Measurements from ENCODE around the gene ZNF213.

The ZNF213 gene

DNA sequence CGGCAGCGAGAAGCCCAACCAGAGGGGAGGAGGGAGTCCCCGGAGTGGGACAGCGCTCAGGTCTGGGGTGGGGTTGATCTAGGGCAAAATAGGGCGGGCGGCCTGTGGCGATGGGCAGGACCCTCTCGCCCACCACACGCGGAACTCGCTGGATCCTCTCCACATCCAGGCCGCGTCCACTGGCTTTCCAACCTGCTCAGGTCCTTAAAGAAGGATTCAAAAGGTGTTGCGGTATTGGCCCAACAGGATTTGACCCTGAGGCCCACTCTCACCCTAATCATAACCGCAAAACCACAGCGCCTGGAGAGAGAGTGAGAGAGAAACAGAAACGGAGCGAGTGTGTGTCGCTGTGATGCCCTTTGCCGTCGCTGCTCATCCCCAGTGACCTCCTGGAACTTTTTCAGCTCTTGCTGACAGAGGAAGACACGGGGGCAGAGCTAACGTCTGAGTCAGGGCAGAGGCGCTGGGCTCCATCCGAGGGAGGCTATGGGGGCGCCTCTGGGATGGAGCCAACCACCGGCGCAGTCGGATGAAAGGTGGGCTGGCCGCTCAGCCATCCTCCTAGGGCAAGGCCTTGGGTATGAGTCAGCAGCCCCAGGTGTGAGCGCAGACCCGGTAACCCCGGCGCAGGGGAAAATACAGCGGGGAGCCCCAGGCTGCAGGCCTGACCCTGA, 36.5 kb downstream of the ZNF213 start:
- no peaks in the 10 kb centered on the region for H3K79me1 ChIP-seq (replicated peaks; ENCODE audit: low read length, poor library complexity, severe bottlenecking)
- no peak overlapping the region for H3K27ac ChIP-seq (ENCODE audit: low read length, poor library complexity, severe bottlenecking)
- no peak overlapping the region for H3K9ac ChIP-seq (ENCODE audit: low read length)
- no peak overlapping the region for H3K14ac ChIP-seq (ENCODE audit: low read length in 2 of 2)
- no peak overlapping the region for H4K91ac ChIP-seq (ENCODE audit: low read length)
- H3K4ac ChIP-seq (ENCODE audit: low read depth in 1 of 2, low read length in 2 of 2), result no peak overlapping the region
- H3K9me3 ChIP-seq (ENCODE audit: control insufficient read depth, low read length), result no peaks in the 10 kb centered on the region
- no peak overlapping the region for H2BK5ac ChIP-seq (ENCODE audit: low read depth, low read length, poor library complexity, severe bottlenecking)
- H4K8ac ChIP-seq (ENCODE audit: low read length), result no peak overlapping the region
- no peaks in the 10 kb centered on the region for H3K36me3 ChIP-seq (ENCODE audit: control insufficient read depth in 1 of 2, insufficient read depth in 2 of 2, low read depth in 1 of 2, low read length in 2 of 2)
- peaks cover 82 to 88% of the 10 kb centered on the region in 2 experiments for H3K27me3 ChIP-seq (ENCODE audit: control insufficient read depth in 1 of 2, insufficient read depth in 1 of 2, low read length in 2 of 2)
- H3K23ac ChIP-seq (ENCODE audit: low read length in 2 of 2), result no peak overlapping the region
- no peak overlapping the region for H3K18ac ChIP-seq (ENCODE audit: low read depth in 1 of 2, low read length in 2 of 2)
- no peak overlapping the region for H2BK12ac ChIP-seq (ENCODE audit: low read length in 2 of 2)
- H2BK120ac ChIP-seq (ENCODE audit: low read depth, low read length), result no peak overlapping the region
- DNase-seq, result peak; percentile 29
- WGBS, result 5% methylated on average over 32 of the region's 35 CpGs
- H2AFZ ChIP-seq (ENCODE audit: low read depth, low read length), result no peak overlapping the region
- no peak overlapping the region for H3K4me2 ChIP-seq (ENCODE audit: low read length, poor library complexity, severe bottlenecking)
- H2BK15ac ChIP-seq (ENCODE audit: low read depth, poor library complexity, severe bottlenecking), result no peak overlapping the region
- no peak overlapping the region for H2AK5ac ChIP-seq (ENCODE audit: low read length, severe bottlenecking)
- peak overlapping the region in 1 of 2 experiments; percentile 41 for H3K4me3 ChIP-seq (ENCODE audit: insufficient read depth in 1 of 2, low read depth in 1 of 2, low read length in 2 of 2)
- H3K4me1 ChIP-seq (ENCODE audit: control insufficient read depth, insufficient read depth, low read depth, low read length), result peaks cover 32% of the 10 kb centered on the region

GRCh38 chr16:3171855-3172593, 37.2 kb downstream of the ZNF213 start:
- H3K36me3 ChIP-seq (ENCODE audit: control insufficient read depth in 1 of 2, insufficient read depth in 2 of 2, low read depth in 1 of 2, low read length in 2 of 2), result no peaks in the 10 kb centered on the region
- H3K79me1 ChIP-seq (replicated peaks; ENCODE audit: low read length, poor library complexity, severe bottlenecking), result no peaks in the 10 kb centered on the region
- H3K27ac ChIP-seq (ENCODE audit: low read length, poor library complexity, severe bottlenecking), result no peak overlapping the region
- H3K4me1 ChIP-seq (ENCODE audit: control insufficient read depth, insufficient read depth, low read depth, low read length), result peaks cover 32% of the 10 kb centered on the region
- no peak overlapping the region for H4K8ac ChIP-seq (ENCODE audit: low read length)
- H2BK15ac ChIP-seq (ENCODE audit: low read depth, poor library complexity, severe bottlenecking), result no peak overlapping the region
- DNase-seq, result peak; percentile 45
- no peak overlapping the region for H4K91ac ChIP-seq (ENCODE audit: low read length)
- no peak overlapping the region for H2BK12ac ChIP-seq (ENCODE audit: low read length in 2 of 2)
- H3K18ac ChIP-seq (ENCODE audit: low read depth in 1 of 2, low read length in 2 of 2), result no peak overlapping the region
- no peak overlapping the region for H3K4me3 ChIP-seq (ENCODE audit: insufficient read depth in 1 of 2, low read depth in 1 of 2, low read length in 2 of 2)
- H2AFZ ChIP-seq (ENCODE audit: low read depth, low read length), result no peak overlapping the region
- no peak overlapping the region for H3K4ac ChIP-seq (ENCODE audit: low read depth in 1 of 2, low read length in 2 of 2)
- H3K23ac ChIP-seq (ENCODE audit: low read length in 2 of 2), result no peak overlapping the region
- H3K27me3 ChIP-seq (ENCODE audit: control insufficient read depth in 1 of 2, insufficient read depth in 1 of 2, low read length in 2 of 2), result peaks cover 76 to 89% of the 10 kb centered on the region in 2 experiments
- WGBS, result under 1% methylated on average over 33 of the region's 41 CpGs
- H2BK120ac ChIP-seq (ENCODE audit: low read depth, low read length), result no peak overlapping the region
- H3K14ac ChIP-seq (ENCODE audit: low read length in 2 of 2), result peak overlapping the region in 1 of 2 experiments; percentile 26
- H3K9me3 ChIP-seq (ENCODE audit: control insufficient read depth, low read length), result no peaks in the 10 kb centered on the region
- no peak overlapping the region for H2AK5ac ChIP-seq (ENCODE audit: low read length, severe bottlenecking)
- no peak overlapping the region for H3K4me2 ChIP-seq (ENCODE audit: low read length, poor library complexity, severe bottlenecking)
- no peak overlapping the region for H2BK5ac ChIP-seq (ENCODE audit: low read depth, low read length, poor library complexity, severe bottlenecking)
- H3K9ac ChIP-seq (ENCODE audit: low read length), result no peak overlapping the region

DNA sequence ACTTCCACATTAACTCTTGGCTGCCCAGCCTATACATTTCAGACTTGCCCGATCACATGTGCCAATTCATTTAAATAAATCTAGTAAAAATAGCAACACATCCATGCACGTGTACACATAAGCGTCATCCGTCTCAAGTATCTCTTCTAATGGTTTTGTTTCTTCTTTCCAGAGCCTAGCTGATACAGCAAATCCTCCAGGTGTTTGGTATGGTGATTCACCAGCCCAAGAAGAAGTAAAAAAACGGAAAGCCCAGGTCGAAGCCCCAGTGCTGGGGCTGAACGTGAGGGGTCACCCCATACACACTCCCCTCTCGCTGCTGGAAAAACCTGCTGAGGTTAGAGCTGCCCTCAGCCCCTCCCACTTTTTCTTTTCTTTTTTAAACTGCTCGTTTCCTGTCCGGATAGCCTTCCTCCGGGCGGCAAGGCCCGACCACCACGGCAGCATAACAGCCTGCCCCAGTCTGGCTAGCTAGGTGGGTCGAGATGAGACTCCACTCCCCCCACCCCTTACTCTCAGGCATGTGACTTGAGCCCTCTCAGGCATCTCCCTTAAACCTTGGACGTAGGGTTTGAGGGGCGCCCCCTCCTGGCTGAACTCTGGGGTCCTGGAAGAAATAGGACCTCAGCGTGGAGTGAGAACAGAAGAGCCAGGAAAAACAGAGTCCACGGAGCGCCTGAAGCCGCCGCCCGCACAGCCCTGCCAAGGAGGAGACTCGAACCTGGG, 39.2 kb downstream of the ZNF213 start:
- peak; percentile 43 for DNase-seq
- Histone ChIP-seq H4K91ac (ENCODE audit: low read length) (no peak overlapping the region), H3K4me3 (ENCODE audit: insufficient read depth in 1 of 2, low read depth in 1 of 2, low read length in 2 of 2) (no peak overlapping the region), H3K79me1 (replicated peaks; ENCODE audit: low read length, poor library complexity, severe bottlenecking) (no peaks in the 10 kb centered on the region), H4K8ac (ENCODE audit: low read length) (peak overlapping the region; percentile 9), H3K9ac (ENCODE audit: low read length) (no peak overlapping the region), H3K4me1 (ENCODE audit: control insufficient read depth, insufficient read depth, low read depth, low read length) (peaks cover 32% of the 10 kb centered on the region), H3K23ac (ENCODE audit: low read length in 2 of 2) (peak overlapping the region in 1 of 2 experiments; percentile 88), H3K27me3 (ENCODE audit: control insufficient read depth in 1 of 2, insufficient read depth in 1 of 2, low read length in 2 of 2) (peaks cover 69 to 82% of the 10 kb centered on the region in 2 experiments), H3K27ac (ENCODE audit: low read length, poor library complexity, severe bottlenecking) (no peak overlapping the region), H2BK12ac (ENCODE audit: low read length in 2 of 2) (peak overlapping the region in 1 of 2 experiments; percentile 15), H3K14ac (ENCODE audit: low read length in 2 of 2) (no peak overlapping the region), H2BK120ac (ENCODE audit: low read depth, low read length) (no peak overlapping the region), H3K4me2 (ENCODE audit: low read length, poor library complexity, severe bottlenecking) (peak overlapping the region; percentile 57), H2AFZ (ENCODE audit: low read depth, low read length) (no peak overlapping the region), H3K36me3 (ENCODE audit: control insufficient read depth in 1 of 2, insufficient read depth in 2 of 2, low read depth in 1 of 2, low read length in 2 of 2) (no peaks in the 10 kb centered on the region), H2BK15ac (ENCODE audit: low read depth, poor library complexity, severe bottlenecking) (no peak overlapping the region), H2BK5ac (ENCODE audit: low read depth, low read length, poor library complexity, severe bottlenecking) (no peak overlapping the region), H2AK5ac (ENCODE audit: low read length, severe bottlenecking) (no peak overlapping the region), H3K9me3 (ENCODE audit: control insufficient read depth, low read length) (no peaks in the 10 kb centered on the region), H3K4ac (ENCODE audit: low read depth in 1 of 2, low read length in 2 of 2) (no peak overlapping the region), H3K18ac (ENCODE audit: low read depth in 1 of 2, low read length in 2 of 2) (no peak overlapping the region)
- 9% methylated on average over 24 of the region's 24 CpGs for WGBS

Measured in mesenchymal stem cell (in vitro differentiated cells and primary cell).